Measurements from ENCODE around the gene EPB41L4A. TPM values are rescaled to one million over a fixed set of nuclear protein-coding genes. Genes with fewer than 3 reads are reported as not detected.

Gene EPB41L4A
- total RNA-seq, 1 experiment from 2014 or later = 5.2 TPM

DNA sequence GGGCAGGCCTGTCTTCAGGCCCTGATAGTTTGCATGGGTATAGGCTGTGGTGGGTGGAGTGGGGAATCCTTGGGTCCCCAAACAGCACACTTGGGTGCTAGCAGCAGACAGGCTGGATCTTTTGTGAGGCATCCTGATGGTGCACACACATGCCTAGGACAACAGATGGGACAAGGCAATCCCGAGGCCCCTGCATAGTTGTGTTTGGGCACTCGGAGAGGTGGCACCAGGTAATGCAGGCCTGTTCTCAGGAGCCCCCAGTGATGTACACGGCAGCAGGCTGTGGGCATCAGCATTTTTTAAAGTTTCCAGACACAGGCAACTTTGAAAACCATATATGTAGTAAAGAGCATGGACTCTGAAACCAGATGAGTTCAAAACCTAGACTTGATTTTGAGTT is 65.4 kb downstream of the EPB41L4A start:
- CTCF ChIA-PET = no interaction called here
- ATAC-seq (peak; percentile 59), DNase-seq (ENCODE audit: low spot score) (no peak)
- H3K36me3 Mint-ChIP-seq = no peaks in the 10 kb centered on the region
- no peak for TF ChIP-seq ZNF219 (CRISPR knock-in tag; IDR thresholded peaks at IDR 0.05; ENCODE audit: borderline replicate concordance)
- TF ChIP-seq, protein P1, sequence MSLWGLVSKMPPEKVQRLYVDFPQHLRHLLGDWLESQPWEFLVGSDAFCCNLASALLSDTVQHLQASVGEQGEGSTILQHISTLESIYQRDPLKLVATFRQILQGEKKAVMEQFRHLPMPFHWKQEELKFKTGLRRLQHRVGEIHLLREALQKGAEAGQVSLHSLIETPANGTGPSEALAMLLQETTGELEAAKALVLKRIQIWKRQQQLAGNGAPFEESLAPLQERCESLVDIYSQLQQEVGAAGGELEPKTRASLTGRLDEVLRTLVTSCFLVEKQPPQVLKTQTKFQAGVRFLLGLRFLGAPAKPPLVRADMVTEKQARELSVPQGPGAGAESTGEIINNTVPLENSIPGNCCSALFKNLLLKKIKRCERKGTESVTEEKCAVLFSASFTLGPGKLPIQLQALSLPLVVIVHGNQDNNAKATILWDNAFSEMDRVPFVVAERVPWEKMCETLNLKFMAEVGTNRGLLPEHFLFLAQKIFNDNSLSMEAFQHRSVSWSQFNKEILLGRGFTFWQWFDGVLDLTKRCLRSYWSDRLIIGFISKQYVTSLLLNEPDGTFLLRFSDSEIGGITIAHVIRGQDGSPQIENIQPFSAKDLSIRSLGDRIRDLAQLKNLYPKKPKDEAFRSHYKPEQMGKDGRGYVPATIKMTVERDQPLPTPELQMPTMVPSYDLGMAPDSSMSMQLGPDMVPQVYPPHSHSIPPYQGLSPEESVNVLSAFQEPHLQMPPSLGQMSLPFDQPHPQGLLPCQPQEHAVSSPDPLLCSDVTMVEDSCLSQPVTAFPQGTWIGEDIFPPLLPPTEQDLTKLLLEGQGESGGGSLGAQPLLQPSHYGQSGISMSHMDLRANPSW (CRISPR knock-in tag; conservative IDR thresholded peaks at IDR 0.05; ENCODE audit: low read depth) = no peak
- TF ChIP-seq EMX1 (CRISPR knock-in tag; IDR thresholded peaks at IDR 0.05) = no peak
- no peak for TF ChIP-seq JUN (CRISPR knock-in tag; IDR thresholded peaks at IDR 0.05)
- TF ChIP-seq, protein P2, sequence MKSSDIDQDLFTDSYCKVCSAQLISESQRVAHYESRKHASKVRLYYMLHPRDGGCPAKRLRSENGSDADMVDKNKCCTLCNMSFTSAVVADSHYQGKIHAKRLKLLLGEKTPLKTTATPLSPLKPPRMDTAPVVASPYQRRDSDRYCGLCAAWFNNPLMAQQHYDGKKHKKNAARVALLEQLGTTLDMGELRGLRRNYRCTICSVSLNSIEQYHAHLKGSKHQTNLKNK (CRISPR knock-in tag; IDR thresholded peaks at IDR 0.05) = no peak
- no peak for TF ChIP-seq ETV6 (CRISPR knock-in tag; IDR thresholded peaks at IDR 0.05)
- TF ChIP-seq NFATC4 (CRISPR knock-in tag; IDR thresholded peaks at IDR 0.05) = no peak
- TF ChIP-seq MYBL2 (CRISPR knock-in tag; IDR thresholded peaks at IDR 0.05) = no peak
- TF ChIP-seq, protein P3, sequence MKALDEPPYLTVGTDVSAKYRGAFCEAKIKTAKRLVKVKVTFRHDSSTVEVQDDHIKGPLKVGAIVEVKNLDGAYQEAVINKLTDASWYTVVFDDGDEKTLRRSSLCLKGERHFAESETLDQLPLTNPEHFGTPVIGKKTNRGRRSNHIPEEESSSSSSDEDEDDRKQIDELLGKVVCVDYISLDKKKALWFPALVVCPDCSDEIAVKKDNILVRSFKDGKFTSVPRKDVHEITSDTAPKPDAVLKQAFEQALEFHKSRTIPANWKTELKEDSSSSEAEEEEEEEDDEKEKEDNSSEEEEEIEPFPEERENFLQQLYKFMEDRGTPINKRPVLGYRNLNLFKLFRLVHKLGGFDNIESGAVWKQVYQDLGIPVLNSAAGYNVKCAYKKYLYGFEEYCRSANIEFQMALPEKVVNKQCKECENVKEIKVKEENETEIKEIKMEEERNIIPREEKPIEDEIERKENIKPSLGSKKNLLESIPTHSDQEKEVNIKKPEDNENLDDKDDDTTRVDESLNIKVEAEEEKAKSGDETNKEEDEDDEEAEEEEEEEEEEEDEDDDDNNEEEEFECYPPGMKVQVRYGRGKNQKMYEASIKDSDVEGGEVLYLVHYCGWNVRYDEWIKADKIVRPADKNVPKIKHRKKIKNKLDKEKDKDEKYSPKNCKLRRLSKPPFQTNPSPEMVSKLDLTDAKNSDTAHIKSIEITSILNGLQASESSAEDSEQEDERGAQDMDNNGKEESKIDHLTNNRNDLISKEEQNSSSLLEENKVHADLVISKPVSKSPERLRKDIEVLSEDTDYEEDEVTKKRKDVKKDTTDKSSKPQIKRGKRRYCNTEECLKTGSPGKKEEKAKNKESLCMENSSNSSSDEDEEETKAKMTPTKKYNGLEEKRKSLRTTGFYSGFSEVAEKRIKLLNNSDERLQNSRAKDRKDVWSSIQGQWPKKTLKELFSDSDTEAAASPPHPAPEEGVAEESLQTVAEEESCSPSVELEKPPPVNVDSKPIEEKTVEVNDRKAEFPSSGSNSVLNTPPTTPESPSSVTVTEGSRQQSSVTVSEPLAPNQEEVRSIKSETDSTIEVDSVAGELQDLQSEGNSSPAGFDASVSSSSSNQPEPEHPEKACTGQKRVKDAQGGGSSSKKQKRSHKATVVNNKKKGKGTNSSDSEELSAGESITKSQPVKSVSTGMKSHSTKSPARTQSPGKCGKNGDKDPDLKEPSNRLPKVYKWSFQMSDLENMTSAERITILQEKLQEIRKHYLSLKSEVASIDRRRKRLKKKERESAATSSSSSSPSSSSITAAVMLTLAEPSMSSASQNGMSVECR (CRISPR knock-in tag; IDR thresholded peaks at IDR 0.05; ENCODE audit: borderline replicate concordance) = no peak
- TF ChIP-seq, protein P4, sequence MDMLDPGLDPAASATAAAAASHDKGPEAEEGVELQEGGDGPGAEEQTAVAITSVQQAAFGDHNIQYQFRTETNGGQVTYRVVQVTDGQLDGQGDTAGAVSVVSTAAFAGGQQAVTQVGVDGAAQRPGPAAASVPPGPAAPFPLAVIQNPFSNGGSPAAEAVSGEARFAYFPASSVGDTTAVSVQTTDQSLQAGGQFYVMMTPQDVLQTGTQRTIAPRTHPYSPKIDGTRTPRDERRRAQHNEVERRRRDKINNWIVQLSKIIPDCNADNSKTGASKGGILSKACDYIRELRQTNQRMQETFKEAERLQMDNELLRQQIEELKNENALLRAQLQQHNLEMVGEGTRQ (CRISPR knock-in tag; IDR thresholded peaks at IDR 0.05) = no peak
- TF ChIP-seq TEAD1 (CRISPR knock-in tag; IDR thresholded peaks at IDR 0.05) = no peak
- TF ChIP-seq ZNF281 (CRISPR knock-in tag; IDR thresholded peaks at IDR 0.05) = no peak
- TF ChIP-seq ZBTB43 (CRISPR knock-in tag; IDR thresholded peaks at IDR 0.05) = no peak
- H3K4me1 Mint-ChIP-seq = peaks cover 21% of the 10 kb centered on the region
- H3K9me3 Mint-ChIP-seq = no peaks in the 10 kb centered on the region
- POLR2A ChIA-PET = no interaction called here
- H3K27me3 Mint-ChIP-seq (ENCODE audit: low read depth) = no peaks in the 10 kb centered on the region
- no peak overlapping the region for H3K4me3 Mint-ChIP-seq
- no peak overlapping the region for H3K27ac Mint-ChIP-seq

GRCh38 chr5:112351225-112351624 is 67.9 kb downstream of the EPB41L4A start:
- CTCF ChIA-PET = interaction anchor here (1.2 to 1.6 kb wide), 2 partner anchors 16 to 56 kb away, joined by 3 to 5 read pairs; no protein-coding TSS in a partner anchor
- TF ChIP-seq, protein P5, sequence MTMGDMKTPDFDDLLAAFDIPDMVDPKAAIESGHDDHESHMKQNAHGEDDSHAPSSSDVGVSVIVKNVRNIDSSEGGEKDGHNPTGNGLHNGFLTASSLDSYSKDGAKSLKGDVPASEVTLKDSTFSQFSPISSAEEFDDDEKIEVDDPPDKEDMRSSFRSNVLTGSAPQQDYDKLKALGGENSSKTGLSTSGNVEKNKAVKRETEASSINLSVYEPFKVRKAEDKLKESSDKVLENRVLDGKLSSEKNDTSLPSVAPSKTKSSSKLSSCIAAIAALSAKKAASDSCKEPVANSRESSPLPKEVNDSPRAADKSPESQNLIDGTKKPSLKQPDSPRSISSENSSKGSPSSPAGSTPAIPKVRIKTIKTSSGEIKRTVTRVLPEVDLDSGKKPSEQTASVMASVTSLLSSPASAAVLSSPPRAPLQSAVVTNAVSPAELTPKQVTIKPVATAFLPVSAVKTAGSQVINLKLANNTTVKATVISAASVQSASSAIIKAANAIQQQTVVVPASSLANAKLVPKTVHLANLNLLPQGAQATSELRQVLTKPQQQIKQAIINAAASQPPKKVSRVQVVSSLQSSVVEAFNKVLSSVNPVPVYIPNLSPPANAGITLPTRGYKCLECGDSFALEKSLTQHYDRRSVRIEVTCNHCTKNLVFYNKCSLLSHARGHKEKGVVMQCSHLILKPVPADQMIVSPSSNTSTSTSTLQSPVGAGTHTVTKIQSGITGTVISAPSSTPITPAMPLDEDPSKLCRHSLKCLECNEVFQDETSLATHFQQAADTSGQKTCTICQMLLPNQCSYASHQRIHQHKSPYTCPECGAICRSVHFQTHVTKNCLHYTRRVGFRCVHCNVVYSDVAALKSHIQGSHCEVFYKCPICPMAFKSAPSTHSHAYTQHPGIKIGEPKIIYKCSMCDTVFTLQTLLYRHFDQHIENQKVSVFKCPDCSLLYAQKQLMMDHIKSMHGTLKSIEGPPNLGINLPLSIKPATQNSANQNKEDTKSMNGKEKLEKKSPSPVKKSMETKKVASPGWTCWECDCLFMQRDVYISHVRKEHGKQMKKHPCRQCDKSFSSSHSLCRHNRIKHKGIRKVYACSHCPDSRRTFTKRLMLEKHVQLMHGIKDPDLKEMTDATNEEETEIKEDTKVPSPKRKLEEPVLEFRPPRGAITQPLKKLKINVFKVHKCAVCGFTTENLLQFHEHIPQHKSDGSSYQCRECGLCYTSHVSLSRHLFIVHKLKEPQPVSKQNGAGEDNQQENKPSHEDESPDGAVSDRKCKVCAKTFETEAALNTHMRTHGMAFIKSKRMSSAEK (CRISPR knock-in tag; IDR thresholded peaks at IDR 0.05; ENCODE audit: borderline replicate concordance) = no peak
- no peak for TF ChIP-seq SMAD4 (CRISPR knock-in tag; IDR thresholded peaks at IDR 0.05)
- POLR2A ChIA-PET = no interaction called here
- no peak overlapping the region for H3K4me3 Mint-ChIP-seq
- ATAC-seq = no peak
- H3K36me3 Mint-ChIP-seq = no peaks in the 10 kb centered on the region
- H3K27me3 Mint-ChIP-seq (ENCODE audit: low read depth) = no peaks in the 10 kb centered on the region
- H3K27ac Mint-ChIP-seq = no peak overlapping the region
- DNase-seq (ENCODE audit: low spot score) = no peak
- H3K4me1 Mint-ChIP-seq = peaks cover 21% of the 10 kb centered on the region
- no peaks in the 10 kb centered on the region for H3K9me3 Mint-ChIP-seq
